Measurements from ENCODE around the gene LMNTD2. TPM values are rescaled to one million over a fixed set of nuclear protein-coding genes. Genes with fewer than 3 reads are reported as not detected.

The LMNTD2 gene
- total and polyA plus RNA-seq, 2 of the 13 experiments (the other 11 are each of a cell fraction or from before 2014, with no cell fraction given) = 1.1 to 3.1 TPM

DNA sequence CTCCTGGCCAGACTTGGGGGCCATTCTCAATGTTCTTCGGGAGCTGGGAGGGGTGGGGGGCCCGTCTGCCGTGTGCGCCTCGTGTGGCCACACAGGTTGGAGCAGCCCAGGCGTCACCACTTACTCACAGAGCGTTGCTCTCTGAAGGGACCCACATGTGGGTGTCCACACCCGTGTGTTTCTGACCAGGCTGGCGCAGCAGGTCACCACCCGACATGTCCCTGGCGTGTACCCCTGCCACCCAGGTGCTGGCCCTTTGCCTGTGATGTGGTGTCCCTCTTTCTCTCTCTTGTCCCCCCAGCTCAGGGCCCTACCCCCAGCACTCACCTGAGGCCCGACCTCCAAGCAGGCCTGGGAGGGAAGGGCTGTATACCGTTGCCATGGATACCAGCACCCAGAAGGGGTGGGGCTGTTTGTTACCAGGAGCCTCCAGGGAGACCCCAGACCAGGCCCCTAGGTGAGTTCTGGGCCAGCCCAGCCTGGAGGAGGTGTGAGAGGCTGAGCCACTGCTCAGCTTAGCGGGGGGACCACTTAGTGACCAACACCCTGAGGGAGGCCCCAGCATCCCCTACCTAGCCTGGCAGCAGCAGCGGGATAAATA, 1.4 kb downstream of the LMNTD2 start:
- H3K36me3 ChIP-seq (replicated peaks in 1 of 2; ENCODE audit: control insufficient read depth in 1 of 2, insufficient read depth in 2 of 2, low read length in 2 of 2) = peaks cover 0 to 2% of the 10 kb centered on the region in 2 experiments; a peak in 3 of 5 replicates
- H3K79me2 ChIP-seq (ENCODE audit: insufficient read depth, low read length) = peaks cover 8% of the 10 kb centered on the region
- H3K9me3 ChIP-seq (ENCODE audit: low read length) = no peaks in the 10 kb centered on the region
- peak overlapping the region in 2 of 3 experiments; percentile 85 to 92; a peak in 2 of 6 replicates for H3K4me3 ChIP-seq (replicated peaks in 1 of 3; ENCODE audit: insufficient read depth in 1 of 3, low read depth in 2 of 3, low read length in 3 of 3)
- in situ Hi-C loops (cut with HindIII; ENCODE audit: extremely low pct_ligation_motif_present, low pct_unique_long_range_greater_than_20kb) (loop anchor here (5.0 to 10.0 kb wide), 2 partner anchors 38 to 66 kb away; partner anchors contain the start of genes CDHR5 and SCT), intact Hi-C loops (cut with micrococcal nuclease; ENCODE audit: unreplicated experiment) (loop anchor here (10.0 kb wide), 1 partner anchor 56 kb away; the partner anchor contains the start of gene IRF7)
- peak overlapping the region; percentile 34 for H3K27ac ChIP-seq (ENCODE audit: extremely low read length, insufficient read depth, low read length)
- CTCF ChIA-PET (ENCODE audit: low intra/inter-chr PET ratio, low total read pairs) = no interaction called here
- no TSS peak for BruUV-seq (replicated peaks)
- 0 out of 2 replicates have a peak, but pooled peaks cover 3% of the 10 kb centered on the region for H4K20me1 ChIP-seq (ENCODE audit: insufficient read depth, low read length)
- no peak for FAIRE-seq
- H3K4me2 ChIP-seq (ENCODE audit: low read depth, low read length) = peak overlapping the region; percentile 95
- peaks cover 72% of the 10 kb centered on the region for H3K4me1 ChIP-seq (ENCODE audit: insufficient read depth, low read length)
- H3K9ac ChIP-seq (ENCODE audit: insufficient read depth, low read depth, low read length) = 0 out of 2 replicates have a peak overlapping the region, but pooled peaks have one; percentile 24
- no peak for DNase-seq (ENCODE audit: low spot score)
- WGBS (ENCODE audit: low lambda C conversion rate) = 48% methylated on average over 3 of the region's 15 CpGs
- no peak for ATAC-seq
- H3K27me3 ChIP-seq (ENCODE audit: control insufficient read depth in 1 of 2, insufficient read depth in 2 of 2, low read length in 2 of 2) = no peaks in the 10 kb centered on the region
- POLR2A ChIA-PET = interaction anchor here (0.8 to 2.1 kb wide), 13 partner anchors 8 to 352 kb away, joined by 3 to 27 read pairs (median 5); partner anchors contain the start of genes BET1L, DEAF1, PHRF1 and RIC8A
- no peak overlapping the region for H2AFZ ChIP-seq (ENCODE audit: low read length)
- 0 out of 2 replicates have a peak, but pooled peaks have one; percentile 28 for TF ChIP-seq EEA1 (CRISPR knock-in tag; IDR thresholded peaks at IDR 0.05; ENCODE audit: borderline replicate concordance)
- TF ChIP-seq NFYC (CRISPR knock-in tag; IDR thresholded peaks at IDR 0.05) = no peak
- TF ChIP-seq ZNF773 (CRISPR knock-in tag; IDR thresholded peaks at IDR 0.05; ENCODE audit: borderline replicate concordance) = no peak
- TF ChIP-seq PTBP1 (IDR thresholded peaks at IDR 0.05; ENCODE audit: low read depth, low read length, poor library complexity, severe bottlenecking) = no peak
- TF ChIP-seq ZNF572 (CRISPR knock-in tag; IDR thresholded peaks at IDR 0.05) = 0 out of 2 replicates have a peak, but pooled peaks have one; percentile 33
- TF ChIP-seq, protein P1, sequence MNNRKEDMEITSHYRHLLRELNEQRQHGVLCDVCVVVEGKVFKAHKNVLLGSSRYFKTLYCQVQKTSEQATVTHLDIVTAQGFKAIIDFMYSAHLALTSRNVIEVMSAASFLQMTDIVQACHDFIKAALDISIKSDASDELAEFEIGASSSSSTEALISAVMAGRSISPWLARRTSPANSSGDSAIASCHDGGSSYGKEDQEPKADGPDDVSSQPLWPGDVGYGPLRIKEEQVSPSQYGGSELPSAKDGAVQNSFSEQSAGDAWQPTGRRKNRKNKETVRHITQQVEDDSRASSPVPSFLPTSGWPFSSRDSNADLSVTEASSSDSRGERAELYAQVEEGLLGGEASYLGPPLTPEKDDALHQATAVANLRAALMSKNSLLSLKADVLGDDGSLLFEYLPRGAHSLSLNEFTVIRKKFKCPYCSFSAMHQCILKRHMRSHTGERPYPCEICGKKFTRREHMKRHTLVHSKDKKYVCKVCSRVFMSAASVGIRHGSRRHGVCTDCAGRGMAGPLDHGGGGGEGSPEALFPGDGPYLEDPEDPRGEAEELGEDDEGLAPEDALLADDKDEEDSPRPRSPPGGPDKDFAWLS (CRISPR knock-in tag; IDR thresholded peaks at IDR 0.05; ENCODE audit: borderline replicate concordance) = no peak
- TF ChIP-seq RXRB (CRISPR knock-in tag; IDR thresholded peaks at IDR 0.05; ENCODE audit: borderline replicate concordance) = no peak
- TF ChIP-seq ZNF564 (CRISPR knock-in tag; IDR thresholded peaks at IDR 0.05) = 0 out of 2 replicates have a peak, but pooled peaks have one; percentile 13
- no peak for TF ChIP-seq RARA (CRISPR knock-in tag; IDR thresholded peaks at IDR 0.05)
- 0 out of 2 replicates have a peak, but pooled peaks have one; percentile 34 for TF ChIP-seq SNAPC2 (CRISPR knock-in tag; IDR thresholded peaks at IDR 0.05)
- TF ChIP-seq RFX1 (IDR thresholded peaks at IDR 0.05) = peak; percentile 64
- TF ChIP-seq, protein P2, sequence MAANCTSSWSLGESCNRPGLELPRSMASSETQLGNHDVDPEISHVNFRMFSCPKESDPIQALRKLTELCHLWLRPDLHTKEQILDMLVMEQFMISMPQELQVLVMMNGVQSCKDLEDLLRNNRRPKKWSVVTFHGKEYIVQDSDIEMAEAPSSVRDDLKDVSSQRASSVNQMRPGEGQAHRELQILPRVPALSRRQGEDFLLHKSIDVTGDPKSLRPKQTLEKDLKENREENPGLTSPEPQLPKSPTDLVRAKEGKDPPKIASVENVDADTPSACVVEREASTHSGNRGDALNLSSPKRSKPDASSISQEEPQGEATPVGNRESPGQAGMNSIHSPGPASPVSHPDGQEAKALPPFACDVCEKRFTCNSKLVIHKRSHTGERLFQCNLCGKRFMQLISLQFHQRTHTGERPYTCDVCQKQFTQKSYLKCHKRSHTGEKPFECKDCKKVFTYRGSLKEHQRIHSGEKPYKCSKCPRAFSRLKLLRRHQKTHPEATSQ (CRISPR knock-in tag; IDR thresholded peaks at IDR 0.05; ENCODE audit: borderline replicate concordance) = no peak
- TF ChIP-seq ELF3 (CRISPR knock-in tag; IDR thresholded peaks at IDR 0.05) = no peak
- no peak for TF ChIP-seq HOXA3 (CRISPR knock-in tag; IDR thresholded peaks at IDR 0.05)
- no peak for TF ChIP-seq TBL1XR1 (IDR thresholded peaks at IDR 0.05; ENCODE audit: borderline replicate concordance, low read length, partially characterized antibody)
- TF ChIP-seq PCBP1 (IDR thresholded peaks at IDR 0.05; ENCODE audit: borderline replicate concordance, low read depth, low read length) = 0 out of 2 replicates have a peak, but pooled peaks have one; percentile 35
- TF ChIP-seq, protein P3, sequence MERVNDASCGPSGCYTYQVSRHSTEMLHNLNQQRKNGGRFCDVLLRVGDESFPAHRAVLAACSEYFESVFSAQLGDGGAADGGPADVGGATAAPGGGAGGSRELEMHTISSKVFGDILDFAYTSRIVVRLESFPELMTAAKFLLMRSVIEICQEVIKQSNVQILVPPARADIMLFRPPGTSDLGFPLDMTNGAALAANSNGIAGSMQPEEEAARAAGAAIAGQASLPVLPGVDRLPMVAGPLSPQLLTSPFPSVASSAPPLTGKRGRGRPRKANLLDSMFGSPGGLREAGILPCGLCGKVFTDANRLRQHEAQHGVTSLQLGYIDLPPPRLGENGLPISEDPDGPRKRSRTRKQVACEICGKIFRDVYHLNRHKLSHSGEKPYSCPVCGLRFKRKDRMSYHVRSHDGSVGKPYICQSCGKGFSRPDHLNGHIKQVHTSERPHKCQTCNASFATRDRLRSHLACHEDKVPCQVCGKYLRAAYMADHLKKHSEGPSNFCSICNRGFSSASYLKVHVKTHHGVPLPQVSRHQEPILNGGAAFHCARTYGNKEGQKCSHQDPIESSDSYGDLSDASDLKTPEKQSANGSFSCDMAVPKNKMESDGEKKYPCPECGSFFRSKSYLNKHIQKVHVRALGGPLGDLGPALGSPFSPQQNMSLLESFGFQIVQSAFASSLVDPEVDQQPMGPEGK (CRISPR knock-in tag; IDR thresholded peaks at IDR 0.05) = 0 out of 2 replicates have a peak, but pooled peaks have one; percentile 23
- no peak for TF ChIP-seq MED13 (CRISPR knock-in tag; IDR thresholded peaks at IDR 0.05)

All from HepG2 (cell line).